ENCODE data around the gene DUOXA1. TPM values are rescaled to one million over a fixed set of nuclear protein-coding genes. Genes with fewer than 3 reads are reported as not detected.

DUOXA1 gene
- total RNA-seq, 1 donor from 2014 or later = 10.6 TPM

DNA sequence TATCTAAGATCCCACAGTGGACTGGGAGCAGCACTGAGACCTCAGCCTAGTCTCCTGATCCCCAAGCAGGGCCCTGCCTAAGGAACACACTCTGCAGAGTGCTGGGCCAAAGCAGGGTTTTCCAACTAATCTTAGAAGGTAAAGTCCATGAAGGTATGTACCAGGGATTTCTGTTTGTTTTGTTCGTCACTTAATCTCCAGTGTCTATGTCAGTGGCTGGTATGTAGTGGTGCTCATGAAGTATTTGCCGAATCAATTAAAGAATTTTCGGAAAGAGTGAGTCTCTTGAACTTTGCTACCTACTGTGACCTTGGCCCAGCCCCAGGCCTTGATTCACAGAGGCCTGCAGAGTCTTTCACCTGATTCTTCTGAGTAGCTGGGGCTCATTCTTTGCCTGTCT, 1.8 kb upstream of the DUOXA1 start:
- no peak for DNase-seq (ENCODE audit: low spot score)

DNA sequence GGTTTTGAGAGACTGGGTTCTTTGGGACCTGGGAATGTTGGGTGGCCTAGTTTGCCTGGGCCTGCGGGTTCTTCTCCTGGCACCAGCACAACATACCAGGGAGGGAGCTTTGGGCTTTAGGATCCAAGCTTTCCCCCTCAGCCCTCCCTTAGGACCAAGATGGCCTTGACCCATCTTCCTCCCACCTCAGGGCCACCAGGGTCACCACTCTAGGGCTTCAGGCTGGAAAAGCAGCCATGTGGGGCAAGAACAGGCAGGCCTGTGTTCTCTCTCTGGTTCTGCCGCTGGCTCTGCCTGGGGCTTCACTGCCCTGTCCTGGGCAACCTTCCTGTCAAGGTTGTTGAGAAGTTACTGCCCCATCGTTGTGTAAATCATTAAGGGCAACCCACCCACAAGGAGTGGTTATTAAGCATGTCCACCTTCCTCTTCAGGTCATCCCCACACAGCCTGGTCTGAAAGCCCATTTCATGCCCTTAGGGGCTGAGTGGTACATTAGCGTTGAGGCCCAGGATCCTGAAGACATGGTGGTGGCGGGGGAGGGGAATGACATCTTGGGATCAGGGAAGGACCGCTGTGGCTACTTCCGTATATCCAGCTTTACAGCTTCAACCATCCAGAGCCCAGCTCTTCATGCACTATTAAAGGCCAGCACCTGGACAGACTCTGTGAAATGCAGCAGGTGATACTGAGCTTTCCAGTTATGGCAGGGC, 767 bp upstream of the DUOXA1 start:
- no peak for DNase-seq (ENCODE audit: low spot score)

DNA sequence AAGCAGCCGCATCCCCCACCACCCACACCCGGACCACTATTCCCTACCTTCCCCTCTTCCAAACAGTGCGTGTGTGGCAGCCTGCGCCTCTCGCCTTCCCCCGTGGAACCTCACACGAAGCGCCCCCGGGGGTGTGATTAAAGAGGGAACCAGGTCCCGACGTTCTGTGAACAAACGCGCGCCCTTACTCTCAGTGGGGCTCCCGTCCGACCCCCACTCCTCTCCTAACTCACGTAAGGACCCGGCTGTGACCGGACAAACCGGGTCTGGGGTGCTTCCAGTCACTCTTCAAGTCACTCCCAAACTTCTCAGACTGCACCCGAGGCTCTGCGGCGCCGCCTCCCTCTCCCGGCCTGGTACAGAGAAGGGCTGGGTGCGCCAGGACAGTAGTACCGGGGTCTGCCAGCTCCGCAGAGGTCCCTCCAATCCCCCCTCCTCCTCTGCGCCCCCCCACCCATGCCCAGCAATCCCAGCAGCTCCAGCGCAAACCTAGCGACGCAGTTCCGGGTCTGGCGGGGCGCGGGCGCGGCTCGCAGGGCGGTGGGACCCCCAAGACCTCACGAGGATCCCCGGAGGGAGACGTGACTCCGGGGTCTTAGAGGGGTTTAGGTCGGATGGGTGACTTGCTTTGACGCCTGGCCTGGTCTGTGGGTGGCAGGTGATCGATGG, 574 bp downstream of the DUOXA1 start:
- DNase-seq (ENCODE audit: low spot score) = no peak

DNA sequence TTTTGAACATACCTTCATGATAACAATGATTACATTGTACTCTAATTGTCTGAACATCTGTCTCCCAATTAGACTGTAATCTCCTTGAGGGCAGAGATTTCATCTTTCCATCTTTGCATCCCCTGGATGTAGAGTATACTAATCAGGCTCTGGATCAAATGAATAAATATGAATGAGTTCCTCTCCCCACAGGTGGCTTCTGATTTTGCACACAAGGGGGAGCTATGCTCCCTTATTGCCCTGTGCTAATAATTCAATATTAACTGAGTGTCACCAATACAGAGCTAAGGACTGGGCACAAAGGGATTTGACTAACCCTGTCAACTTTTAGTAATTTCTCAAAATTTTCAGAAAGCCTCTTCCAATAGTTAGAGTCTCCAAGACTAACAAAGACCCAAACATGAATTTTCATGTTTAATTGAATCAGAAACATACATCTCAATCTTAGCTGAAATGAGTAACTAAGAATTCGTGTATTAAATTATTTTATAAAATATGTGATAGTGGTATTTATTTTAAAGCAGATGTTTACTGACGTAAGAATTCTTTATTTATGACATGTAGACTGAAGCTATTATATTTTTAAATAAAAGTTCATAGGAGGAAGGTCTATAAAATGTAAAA, 3.0 kb downstream of the DUOXA1 start:
- no peak for DNase-seq (ENCODE audit: low spot score)

DNA sequence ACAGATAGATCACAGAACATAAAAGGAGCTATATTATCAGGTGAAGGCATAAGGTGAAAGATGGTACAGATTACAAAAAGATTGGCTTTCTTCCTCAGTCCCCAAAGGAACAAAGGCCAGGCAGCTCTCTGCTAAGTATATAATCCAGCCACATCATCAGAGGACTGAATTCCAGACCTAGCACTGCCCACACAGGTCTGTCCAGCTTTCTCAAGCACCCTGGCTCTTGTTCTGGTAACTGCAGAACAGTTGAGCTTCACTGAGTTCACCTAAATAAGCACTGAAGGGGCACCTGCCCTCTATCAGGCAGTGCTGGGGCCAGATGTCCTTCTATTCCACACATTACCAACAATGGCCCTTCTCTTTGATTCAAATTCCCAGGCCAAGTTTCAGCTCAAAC, 6.3 kb downstream of the DUOXA1 start:
- DNase-seq (ENCODE audit: low spot score) = no peak

DNA sequence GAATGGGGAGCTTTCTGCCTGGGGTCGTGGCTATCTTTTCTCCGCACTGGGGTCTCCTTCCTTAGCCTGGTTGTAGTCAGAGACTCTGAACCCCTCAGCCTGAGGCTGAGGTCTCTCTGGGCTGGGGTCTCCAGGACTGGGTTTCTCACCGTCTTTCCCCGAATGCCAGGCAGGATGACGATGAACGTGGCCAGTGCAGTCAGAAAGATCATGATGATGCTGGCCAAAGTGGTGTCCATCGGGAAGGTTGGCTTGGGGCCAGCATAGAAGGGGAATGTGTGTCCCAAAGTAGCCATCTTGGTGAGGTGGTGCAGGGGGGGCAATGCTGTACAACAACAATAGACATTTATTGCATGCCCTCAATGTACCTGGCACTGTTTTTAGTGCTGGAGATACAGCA, 7.0 kb downstream of the DUOXA1 start:
- no peak for DNase-seq (ENCODE audit: low spot score)

DNA sequence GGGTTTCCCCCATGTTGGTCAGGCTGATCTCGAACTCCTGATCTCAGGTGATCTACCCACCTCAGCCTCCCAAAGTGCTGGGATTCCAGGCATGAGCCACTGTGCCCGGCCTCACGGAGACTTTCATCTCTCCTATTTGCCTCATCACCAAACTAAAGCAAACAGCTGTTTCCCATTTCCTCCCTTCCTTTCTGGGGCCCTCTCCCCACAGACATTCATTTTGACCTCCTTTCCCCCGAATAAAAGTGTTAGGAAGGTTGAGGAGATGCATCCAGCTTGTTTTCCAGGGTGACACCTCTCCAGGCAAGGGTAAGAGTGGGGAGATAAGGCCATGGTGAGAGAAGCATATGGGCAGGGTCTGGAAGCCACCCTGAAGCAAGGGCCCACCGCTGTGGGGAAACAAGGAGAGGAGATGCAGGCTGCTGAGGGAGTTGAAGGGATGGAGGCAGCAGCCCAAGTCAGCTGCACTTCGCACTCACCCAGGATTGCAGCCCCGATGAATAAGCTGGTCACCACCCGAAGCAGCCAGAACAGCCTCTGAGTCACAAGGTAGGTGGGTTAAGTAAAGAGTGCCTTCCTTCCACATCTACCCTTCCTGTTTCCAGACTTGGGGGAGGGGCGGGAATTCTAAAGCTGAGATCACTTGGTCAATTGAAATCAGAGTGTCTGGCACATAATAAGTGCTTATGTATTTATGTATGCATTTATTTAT, 7.8 kb downstream of the DUOXA1 start:
- DNase-seq (ENCODE audit: low spot score) = no peak

DNA sequence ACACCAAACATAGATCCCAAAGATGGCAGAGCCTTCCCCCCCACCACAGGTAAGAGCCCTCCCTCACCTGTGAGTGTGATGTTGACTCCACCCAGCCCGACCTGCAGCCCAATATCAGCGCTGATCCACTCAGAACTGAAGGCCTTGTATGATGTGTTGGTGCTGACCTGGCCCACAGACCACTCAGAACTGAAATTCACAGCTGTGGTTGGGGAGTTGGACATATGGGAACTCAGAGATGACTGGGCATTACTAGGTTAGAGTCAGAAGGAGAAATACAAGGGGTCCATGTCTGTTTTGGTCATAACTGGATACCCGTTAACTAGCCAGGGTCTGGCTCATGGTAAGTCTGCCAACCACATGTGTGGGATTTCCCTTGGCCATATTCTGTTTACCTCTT, 8.7 kb downstream of the DUOXA1 start:
- no peak for DNase-seq (ENCODE audit: low spot score)

DNA sequence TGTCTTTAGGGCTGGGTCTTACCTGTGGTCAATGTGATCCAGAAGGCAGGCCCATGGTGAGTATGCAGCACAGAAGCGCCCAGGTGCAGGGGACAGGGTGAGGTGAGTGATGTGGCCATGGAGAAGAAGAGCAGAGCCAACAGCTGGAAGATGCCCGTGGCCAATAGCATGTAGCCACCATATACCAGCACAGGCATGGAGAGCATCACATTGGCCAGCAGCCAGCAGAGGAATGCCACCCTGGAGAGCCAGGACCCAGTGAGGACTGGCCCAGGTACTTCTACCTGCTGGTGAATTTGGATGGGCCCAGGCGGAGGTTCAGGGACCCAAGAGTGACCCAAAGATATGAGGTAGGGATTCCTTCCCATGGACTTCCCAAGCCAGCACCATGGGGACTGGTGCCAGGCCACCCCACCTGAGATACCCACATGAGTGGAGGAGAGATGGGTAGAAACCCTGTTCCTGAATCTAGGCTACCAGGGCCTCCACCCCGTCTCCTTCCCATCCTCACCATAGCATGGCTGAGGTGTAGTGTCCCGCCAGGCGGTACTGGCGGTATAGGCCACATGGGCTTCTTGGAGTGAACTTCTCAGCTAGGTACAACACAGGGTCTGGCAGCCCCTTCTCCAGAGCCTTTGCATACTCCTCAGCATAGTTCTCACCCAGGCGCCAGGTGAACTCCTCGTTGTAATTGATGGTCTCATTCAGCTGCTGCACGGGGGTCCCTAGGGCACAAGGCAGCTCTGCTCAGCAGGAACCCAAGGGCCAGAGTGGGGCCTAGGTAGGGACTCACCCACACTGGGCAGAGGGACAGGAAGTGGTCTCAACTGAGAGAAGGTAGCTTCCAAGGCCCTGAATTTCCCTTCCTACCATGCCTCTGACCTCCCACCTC, 9.4 kb downstream of the DUOXA1 start:
- DNase-seq (ENCODE audit: low spot score) = no peak

DNA sequence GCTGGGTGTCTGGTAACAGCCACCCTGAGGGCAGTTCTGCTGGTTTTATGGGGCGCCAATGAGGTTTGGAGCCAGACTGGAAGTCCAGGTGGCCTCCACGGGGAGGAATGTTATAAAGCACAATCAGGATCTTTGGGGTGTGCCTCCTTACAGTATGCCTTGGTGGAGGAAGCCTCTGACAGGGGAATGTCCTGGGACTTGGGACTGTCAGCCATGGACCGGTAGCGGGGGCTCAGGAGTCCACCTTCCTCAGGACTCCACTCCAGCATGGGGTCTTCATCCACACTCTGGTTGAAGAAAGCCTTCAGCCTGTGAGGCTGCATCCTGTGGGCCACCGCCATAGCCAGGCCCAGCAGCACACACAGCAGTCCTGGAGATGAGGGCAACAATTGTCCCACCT, 10.7 kb downstream of the DUOXA1 start:
- DNase-seq (ENCODE audit: low spot score) = no peak

DNA sequence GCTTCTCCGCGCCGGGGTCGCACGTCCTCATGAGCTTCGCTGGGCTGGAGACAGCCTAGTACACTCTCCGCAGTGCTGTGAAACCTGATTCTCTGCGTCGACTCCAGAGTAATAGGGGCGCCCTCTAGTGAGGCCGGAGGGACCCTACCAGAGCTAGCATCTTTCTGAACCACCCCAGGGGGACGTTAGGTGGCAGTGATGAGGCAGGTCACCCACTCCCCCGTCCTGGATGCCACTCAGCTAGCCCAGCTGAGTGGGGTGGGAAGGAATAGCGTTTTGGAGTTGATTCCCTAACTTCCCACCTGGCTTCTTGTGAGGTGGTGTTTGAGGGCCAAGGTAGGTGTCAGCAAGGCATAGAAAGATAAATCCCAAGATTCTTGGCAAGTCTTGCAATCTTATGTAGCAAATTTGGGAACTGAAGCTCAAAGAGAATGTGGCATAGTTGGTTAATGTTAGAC, 11.5 kb downstream of the DUOXA1 start:
- DNase-seq (ENCODE audit: low spot score) = peak; percentile 92

DNA sequence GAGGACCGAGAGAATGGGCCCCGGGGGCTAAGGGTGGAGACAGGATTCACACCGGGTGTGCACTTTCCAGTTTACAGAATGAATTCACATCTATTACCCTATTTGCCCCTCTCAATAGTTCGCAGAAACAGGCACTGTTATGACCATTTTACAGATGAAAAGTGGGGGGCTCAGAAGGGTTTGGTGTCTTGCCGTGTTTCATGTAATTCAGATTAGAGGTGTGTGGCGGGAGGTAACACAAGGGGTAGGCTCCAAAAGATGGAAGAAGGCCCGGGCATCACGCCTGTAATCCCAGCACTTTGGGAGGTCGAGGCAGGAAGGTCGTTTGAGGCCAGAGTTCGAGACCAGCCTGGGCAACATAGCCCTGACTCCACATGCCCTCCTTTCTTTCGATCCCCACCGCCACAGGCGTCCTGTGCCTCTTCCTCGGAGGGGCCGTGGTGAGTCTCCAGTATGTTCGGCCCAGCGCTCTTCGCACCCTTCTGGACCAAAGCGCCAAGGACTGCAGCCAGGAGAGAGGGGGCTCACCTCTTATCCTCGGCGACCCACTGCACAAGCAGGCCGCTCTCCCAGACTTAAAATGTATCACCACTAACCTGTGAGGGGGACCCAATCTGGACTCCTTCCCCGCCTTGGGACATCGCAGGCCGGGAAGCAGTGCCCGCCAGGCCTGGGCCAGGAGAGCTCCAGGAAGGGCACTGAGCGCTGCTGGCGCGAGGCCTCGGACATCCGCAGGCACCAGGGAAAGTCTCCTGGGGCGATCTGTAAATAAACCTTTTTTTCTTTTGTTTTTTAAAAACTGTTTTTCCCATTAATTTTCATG, 12.2 kb downstream of the DUOXA1 start:
- no peak for DNase-seq (ENCODE audit: low spot score)

DNA sequence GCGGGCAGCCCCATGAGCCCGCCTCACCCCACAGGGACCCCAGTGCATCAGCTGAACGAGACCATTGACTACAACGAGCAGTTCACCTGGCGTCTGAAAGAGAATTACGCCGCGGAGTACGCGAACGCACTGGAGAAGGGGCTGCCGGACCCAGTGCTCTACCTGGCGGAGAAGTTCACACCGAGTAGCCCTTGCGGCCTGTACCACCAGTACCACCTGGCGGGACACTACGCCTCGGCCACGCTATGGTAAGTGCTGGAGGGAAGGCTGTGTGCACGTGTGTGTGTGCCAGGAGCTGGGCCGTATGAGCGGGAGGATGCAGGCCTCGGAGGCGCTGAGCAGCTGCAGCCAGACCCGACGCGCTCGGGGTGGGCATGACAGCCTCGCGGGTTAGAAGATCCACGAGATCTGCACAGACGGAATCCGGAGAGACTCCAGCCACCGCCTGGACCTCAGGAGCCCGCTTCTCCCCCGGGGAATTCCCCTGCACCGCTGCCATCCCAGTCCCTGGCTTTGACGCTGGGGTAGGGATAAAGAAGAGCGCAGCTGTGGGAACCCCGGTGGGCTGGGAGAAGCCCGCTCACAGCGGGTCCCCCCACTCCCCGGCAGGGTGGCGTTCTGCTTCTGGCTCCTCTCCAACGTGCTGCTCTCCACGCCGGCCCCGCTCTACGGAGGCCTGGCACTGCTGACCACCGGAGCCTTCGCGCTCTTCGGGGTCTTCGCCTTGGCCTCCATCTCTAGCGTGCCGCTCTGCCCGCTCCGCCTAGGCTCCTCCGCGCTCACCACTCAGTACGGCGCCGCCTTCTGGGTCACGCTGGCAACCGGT, 13.0 kb downstream of the DUOXA1 start:
- DNase-seq (ENCODE audit: low spot score) = no peak

DNA sequence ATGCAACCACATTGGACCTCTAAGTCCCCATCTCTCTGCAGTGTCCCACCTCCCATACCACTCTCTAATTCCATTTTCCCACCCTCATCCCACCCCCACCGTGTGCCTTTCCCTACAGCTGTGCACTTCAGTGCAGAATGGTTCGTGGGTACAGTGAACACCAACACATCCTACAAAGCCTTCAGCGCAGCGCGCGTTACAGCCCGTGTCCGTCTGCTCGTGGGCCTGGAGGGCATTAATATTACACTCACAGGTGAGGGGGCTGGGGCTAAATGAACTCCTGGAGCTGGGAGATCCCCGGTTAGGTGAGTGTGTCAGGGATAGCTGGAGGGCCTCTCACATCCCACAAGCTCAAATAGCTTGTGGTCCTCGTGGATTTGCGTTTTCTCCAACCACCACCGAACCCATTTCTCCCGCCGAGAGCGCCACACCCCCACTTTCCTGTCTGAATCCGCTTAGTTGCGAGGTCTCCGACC, 13.6 kb downstream of the DUOXA1 start:
- no peak for DNase-seq (ENCODE audit: low spot score)

DNA sequence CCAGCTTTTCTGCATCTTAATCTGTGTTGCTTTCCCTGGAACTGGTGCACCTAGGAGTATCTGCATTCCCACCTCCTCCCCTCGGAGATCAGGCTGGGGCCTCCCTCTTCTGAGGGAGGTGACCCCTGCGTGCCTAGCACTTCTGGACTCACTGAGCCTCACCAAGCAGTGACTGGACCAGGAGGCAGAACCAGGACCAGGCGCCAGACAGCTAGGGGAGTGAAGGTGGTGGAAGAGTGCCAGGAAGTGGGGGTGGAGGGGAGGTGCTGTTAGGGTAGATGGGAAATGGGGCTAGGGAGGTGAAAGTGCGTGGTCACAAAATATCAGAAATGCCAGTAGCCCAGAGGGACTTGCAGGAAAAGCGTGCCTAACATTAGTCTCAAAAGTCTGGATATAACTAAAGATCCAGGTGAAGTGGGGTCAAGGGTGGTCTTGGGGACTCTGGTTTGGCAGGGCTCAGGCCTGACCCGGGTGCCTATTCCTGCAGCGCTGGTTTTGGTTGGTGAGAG, 14.3 kb downstream of the DUOXA1 start:
- no peak for DNase-seq (ENCODE audit: low spot score)

DNA sequence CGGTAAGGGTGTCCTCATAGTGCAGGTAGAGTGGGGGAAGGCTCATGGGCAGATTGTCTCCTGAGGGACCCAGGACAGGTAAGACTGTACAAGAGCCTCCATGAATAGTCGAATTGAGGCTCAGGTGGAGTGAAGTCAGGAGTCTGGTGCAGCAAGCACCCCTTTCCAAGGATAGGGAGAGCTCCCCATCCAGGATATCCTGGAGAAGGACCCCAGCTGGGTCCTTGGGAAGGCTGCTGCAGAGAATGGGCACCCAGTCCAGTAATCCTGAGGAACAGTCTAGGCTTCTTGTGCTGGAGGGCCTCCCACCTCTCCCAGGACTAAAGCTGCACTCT, 15.0 kb downstream of the DUOXA1 start:
- DNase-seq (ENCODE audit: low spot score) = no peak

DNA sequence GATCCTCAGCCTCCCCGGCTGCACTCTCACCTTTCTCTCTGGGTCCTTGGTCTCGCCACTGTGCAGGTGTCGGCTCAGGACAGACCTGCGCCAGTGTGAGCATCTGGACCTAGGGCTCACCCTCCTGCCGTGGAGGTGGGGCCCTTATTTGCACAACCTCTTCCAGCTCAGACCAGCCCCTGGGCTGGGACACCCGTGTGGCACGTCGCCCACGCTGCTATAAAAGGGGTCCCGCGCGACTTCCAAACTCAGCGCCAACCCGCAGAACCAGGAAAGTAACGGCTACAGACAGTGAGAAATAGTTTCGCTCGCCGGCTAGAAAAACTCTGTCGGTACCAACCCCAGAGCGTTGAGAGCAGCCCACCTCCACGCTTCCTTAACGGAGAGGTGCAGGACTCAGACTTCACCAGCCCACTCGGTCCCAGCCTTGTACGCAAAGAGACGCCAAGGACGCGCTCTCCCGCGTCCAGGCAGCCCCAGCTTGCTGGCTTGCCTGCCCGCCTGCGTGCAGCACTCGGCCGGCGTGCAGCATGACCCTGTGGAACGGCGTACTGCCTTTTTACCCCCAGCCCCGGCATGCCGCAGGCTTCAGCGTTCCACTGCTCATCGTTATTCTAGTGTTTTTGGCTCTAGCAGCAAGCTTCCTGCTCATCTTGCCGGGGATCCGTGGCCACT, 15.5 kb downstream of the DUOXA1 start, which contains the start of the genes DUOX2 and DUOXA2:
DUOX2 (minus strand) TSS at position 97 of the 675 bp plus-strand sequence. CDS start 761 bp downstream, outside the sequence.
DUOXA2 (plus strand) TSS at position 251 of the 675 bp plus-strand sequence; CDS start at position 531, 280 bp downstream.
- DNase-seq (ENCODE audit: low spot score) = peak; percentile 82

DNA sequence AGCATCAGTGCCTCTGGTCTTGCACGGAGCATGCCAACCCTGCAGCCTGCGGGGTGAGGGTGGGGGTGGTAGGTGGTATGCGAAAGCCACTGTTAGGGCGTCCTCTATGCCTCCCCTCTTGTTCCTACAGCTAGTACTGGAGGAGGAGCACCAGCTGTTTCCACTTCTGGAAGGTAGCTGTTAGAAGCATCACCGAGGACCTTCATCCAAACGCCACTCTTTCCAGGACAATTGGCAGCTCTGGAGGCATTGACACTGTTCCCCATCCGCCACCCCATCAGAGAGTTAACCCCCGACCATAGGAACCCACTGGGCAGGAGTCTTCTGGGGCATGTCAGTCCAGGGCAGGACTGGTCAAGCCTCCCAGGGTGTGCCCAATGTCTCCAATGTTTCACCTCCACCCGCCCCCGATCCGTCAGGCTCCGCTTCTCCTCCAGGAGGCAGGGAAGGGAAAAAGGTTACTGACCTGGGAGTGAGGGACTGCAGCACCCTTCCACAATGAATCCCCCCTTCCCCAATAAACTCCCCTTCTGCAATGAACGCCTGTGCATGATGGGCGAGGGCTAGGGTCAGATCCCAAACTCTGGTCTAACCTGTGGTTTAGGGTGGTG, 16.2 kb downstream of the DUOXA1 start:
- DNase-seq (ENCODE audit: low spot score) = no peak

Measured in mucosa of gallbladder (tissue), 1 donor.